SK-N-SH (cell line): ENCODE measurements around the gene FCGR3B.
"Not testable (repeated sequence)": the region's sequence is repeated elsewhere in the genome, so short reads cannot be mapped to it uniquely, and the experiment has no call there.

Source experiments
- EP300 ChIP-seq, 2 experiments: IDR thresholded peaks; 2 replicates each; pipeline versions ENCODE4 v1.4.0 to v1.6.1; 2012; ENCODE audit warnings: borderline replicate concordance in 1 of 2, low read depth in 1 of 2, low read length in 1 of 2
- POLR2AphosphoS5 ChIP-seq: IDR thresholded peaks from 2 replicates; pipeline ENCODE4 v1.6.1; 2012; ENCODE audit warnings: low read depth, low read length
- RAD21 ChIP-seq: IDR thresholded peaks from 2 replicates; pipeline ENCODE4 v1.6.1; 2012; ENCODE audit warnings: mild to moderate bottlenecking, low read length
- RCOR1 ChIP-seq: fragments of 150-350 bp; IDR thresholded peaks from 2 replicates; pipeline ENCODE4 v1.6.1; 2017; ENCODE audit warnings: antibody characterized with exemption, low read length
- TCF12 ChIP-seq: IDR thresholded peaks from 2 replicates; pipeline ENCODE4 v1.4.0; 2012
- TEAD4 ChIP-seq: IDR thresholded peaks from 2 replicates; pipeline ENCODE4 v1.4.0; 2012; ENCODE audit warnings: mild to moderate bottlenecking, borderline replicate concordance; ENCODE audit not compliant: insufficient read depth
- TF ChIP-seq, protein P1 (sequence below): fragments of 200-600 bp; sonication (generic); IDR thresholded peaks from 2 replicates; pipeline ENCODE4 v1.6.1; 2017; ENCODE audit warnings: antibody characterized with exemption, mild to moderate bottlenecking, moderate library complexity

DNA sequence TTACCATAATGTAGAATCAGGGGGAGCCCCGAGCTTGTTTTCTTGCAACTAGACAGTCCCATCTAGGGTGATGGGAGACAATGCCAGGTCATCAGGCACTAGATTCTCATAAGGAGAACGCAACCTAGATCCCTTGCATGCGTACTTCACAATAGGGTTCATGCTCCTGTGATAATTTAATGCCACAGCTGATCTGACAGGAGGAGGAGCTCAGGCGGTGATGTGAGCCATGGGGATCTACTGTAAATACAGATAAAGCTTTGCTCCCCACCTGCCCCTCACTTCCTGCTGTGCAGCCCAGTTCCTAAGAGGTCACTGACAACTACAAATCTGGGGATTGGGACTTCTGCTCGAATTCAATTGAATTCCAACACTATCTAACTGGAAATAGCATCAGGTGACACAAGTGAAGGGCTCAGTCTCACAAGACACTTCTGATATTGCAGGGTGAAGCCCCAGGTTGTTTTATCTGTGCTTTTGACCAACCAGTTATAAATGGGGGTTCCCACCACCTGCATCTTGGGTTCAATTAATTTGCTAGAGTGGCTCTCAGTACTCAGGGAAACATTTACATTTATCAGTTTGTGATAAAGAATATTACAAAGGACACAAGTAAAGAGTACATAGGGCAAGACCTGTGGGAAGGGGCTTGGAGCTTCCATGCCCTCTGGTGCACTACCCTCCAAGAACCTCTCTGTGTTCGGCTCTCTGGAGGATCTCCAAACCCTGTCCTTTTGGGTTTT is 7.4 kb upstream of the FCGR3B start:
- TF ChIP-seq, protein P1, sequence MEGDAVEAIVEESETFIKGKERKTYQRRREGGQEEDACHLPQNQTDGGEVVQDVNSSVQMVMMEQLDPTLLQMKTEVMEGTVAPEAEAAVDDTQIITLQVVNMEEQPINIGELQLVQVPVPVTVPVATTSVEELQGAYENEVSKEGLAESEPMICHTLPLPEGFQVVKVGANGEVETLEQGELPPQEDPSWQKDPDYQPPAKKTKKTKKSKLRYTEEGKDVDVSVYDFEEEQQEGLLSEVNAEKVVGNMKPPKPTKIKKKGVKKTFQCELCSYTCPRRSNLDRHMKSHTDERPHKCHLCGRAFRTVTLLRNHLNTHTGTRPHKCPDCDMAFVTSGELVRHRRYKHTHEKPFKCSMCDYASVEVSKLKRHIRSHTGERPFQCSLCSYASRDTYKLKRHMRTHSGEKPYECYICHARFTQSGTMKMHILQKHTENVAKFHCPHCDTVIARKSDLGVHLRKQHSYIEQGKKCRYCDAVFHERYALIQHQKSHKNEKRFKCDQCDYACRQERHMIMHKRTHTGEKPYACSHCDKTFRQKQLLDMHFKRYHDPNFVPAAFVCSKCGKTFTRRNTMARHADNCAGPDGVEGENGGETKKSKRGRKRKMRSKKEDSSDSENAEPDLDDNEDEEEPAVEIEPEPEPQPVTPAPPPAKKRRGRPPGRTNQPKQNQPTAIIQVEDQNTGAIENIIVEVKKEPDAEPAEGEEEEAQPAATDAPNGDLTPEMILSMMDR = not testable (repeated sequence)
- not testable (repeated sequence) for TF ChIP-seq EP300 (IDR thresholded peaks at IDR 0.05; ENCODE audit: borderline replicate concordance in 1 of 2, low read depth in 1 of 2, low read length in 1 of 2); RAD21; POLR2AphosphoS5; TCF12; TEAD4; RCOR1
